Panc1 (cell line): Measurements from ENCODE around the gene KIF12. TPM values are rescaled to one million over a fixed set of nuclear protein-coding genes. Genes with fewer than 3 reads are reported as not detected.

Experiments used
- ATAC-seq: fragments of 200-7000 bp; cut with Tn5 transposase; 2 replicates; pipeline ENCODE4 v1.9.1; 2020; ENCODE audit warnings: mild to moderate bottlenecking, moderate library complexity
- BruUV-seq: library from RNA; stranded (reverse); fragments of 400-500 nt; replicated peaks from 2 replicates; lab custom pipeline; 2021; lab: Mats Ljungman, UMichigan
- CTCF ChIA-PET: fragments of 300-600 bp; sonication (Branson Sonifier 250); formaldehyde crosslinking; loops from one replicate; lab custom pipeline; 2022; ENCODE audit warnings: antibody characterized with exemption; lab: Charles Lee
- POLR2A ChIA-PET: fragments of 300-600 bp; sonication (Branson Sonifier 250); formaldehyde crosslinking; loops from one replicate; lab custom pipeline; 2022; ENCODE audit warnings: antibody characterized with exemption; lab: Charles Lee
- DNase-seq: peaks from one replicate; pipeline ENCODE4 v3.0.0-alpha.2; 2010; ENCODE audit warnings: low read depth, low spot score
- H3K27ac ChIP-seq: 2 replicates; pipeline ENCODE4 v1.5.1; 2011; ENCODE audit warnings: mild to moderate bottlenecking, low read length, inconsistent platforms
- H3K27me3 ChIP-seq: fragments of 200-500 bp; sonication (Bioruptor generic); 2 replicates; pipeline ENCODE4 v1.6.0; 2014; ENCODE audit warnings: low read length, inconsistent platforms; ENCODE audit not compliant: control insufficient read depth, insufficient read depth
- H3K36me3 ChIP-seq: fragments of 200-500 bp; sonication (Bioruptor generic); 2 replicates; pipeline ENCODE4 v1.5.1; 2014; ENCODE audit warnings: inconsistent platforms, mild to moderate bottlenecking, low read length, moderate library complexity; ENCODE audit not compliant: control insufficient read depth, insufficient read depth
- H3K4me1 ChIP-seq: 2 replicates; pipeline ENCODE4 v1.5.1; 2011; ENCODE audit warnings: inconsistent platforms, mild to moderate bottlenecking, low read length, moderate library complexity; ENCODE audit not compliant: control insufficient read depth, insufficient read depth
- H3K4me3 ChIP-seq, 2 experiments: 2 replicates each; pipeline ENCODE4 v1.5.1; 2011 to 2012; ENCODE audit warnings: low read depth in 2 of 2, low read length in 2 of 2, mild to moderate bottlenecking in 2 of 2, inconsistent platforms in 1 of 2, moderate library complexity in 1 of 2
- H3K9me3 ChIP-seq: fragments of 200-500 bp; sonication (Bioruptor generic); 2 replicates; pipeline ENCODE4 v1.5.1; 2014; ENCODE audit warnings: low read depth, mild to moderate bottlenecking, inconsistent platforms, low read length, moderate library complexity; ENCODE audit not compliant: control insufficient read depth, insufficient read depth
- POLR2AphosphoS5 ChIP-seq: IDR thresholded peaks from 2 replicates; pipeline ENCODE4 v1.6.1; 2012; ENCODE audit warnings: mild to moderate bottlenecking, low read depth, low read length, moderate library complexity
- SIN3A ChIP-seq: IDR thresholded peaks from 2 replicates; pipeline ENCODE4 v1.6.1; 2012; ENCODE audit warnings: low read depth, mild to moderate bottlenecking, low read length, moderate library complexity, borderline replicate concordance; ENCODE audit not compliant: insufficient read depth
- TCF7L2 ChIP-seq: IDR thresholded peaks from 2 replicates; pipeline ENCODE4 v1.6.1; 2011; ENCODE audit warnings: mild to moderate bottlenecking, low read depth, low read length, inconsistent platforms
- in situ Hi-C: cut with HindIII; loops from 2 replicates; pipeline ENCODE4 v1.10.0; 2016; ENCODE audit warnings: low sequenced_read_pairs, low pct_unique_long_range_greater_than_20kb
- intact Hi-C: fragments of 100-400 bp; cut with micrococcal nuclease; formaldehyde crosslinking; loops from one replicate; pipeline ENCODE4 v1.10.0; 2022; ENCODE audit not compliant: unreplicated experiment
- total RNA-seq: library from RNA; stranded (reverse); gene quantifications from one replicate; pipeline ENCODE4 v1.2.1, GENCODE V29; 2021; ENCODE audit not compliant: unreplicated experiment
- TF ChIP-seq, protein P1 (sequence below): fragments of 450-650 bp; IDR thresholded peaks from 2 replicates; pipeline ENCODE4 v1.5.1; 2017; ENCODE audit warnings: mild to moderate bottlenecking
- TF ChIP-seq, protein P2 (sequence below), 2 experiments: IDR thresholded peaks; 2 replicates each; pipeline ENCODE4 v1.6.1; 2011 to 2012; ENCODE audit warnings: low read depth in 2 of 2, control low read depth in 1 of 2, low read length in 1 of 2, mild to moderate bottlenecking in 1 of 2, moderate library complexity in 1 of 2; ENCODE audit not compliant: insufficient read depth in 1 of 2

The KIF12 gene
- total RNA-seq, 1 experiment from 2014 or later = 0.87 TPM

DNA sequence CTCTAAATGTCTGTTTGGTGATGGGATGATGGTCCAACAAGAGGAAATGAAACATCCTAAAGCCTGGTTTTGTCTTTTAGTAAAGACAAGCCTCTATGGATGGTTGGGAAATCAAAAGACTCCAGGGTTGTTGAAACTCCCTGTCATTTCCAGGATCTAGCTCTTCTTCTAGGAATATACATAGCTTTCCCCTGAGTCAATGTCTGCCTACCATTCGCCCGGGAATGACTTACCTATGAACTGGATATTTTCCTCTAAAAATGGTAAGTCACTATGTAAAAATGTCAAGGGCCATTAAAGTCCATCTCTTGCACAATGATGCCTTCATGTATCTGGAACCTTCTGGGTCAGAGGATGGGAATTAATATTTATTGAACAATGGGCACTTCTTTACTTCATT is 11.1 kb upstream of the KIF12 start:
- ChIA-PET CTCF (interaction anchor here (0.6 kb wide), 1 partner anchor 174 kb away, joined by 10 read pairs; no protein-coding TSS in a partner anchor), POLR2A (no interaction called here)

DNA sequence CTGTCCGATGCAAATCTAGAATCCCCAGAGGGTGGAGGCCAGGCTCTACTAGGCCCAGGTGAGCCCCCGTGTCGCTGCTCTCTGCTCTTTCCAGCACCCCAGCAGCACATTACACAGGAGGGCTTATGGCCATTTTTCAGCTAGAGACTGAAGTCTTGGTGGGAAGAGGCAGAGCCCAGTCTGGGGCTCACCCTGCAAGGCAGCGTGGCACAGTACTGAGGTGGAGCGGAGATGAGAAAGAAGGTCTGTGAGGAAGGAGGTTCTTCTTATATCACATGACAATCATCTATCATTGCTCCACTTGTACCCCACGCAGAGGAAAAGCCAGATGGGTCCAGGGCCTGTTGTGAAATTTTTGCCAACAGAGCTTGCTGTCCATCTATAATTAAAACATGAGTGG is 10.0 kb upstream of the KIF12 start:
- no peaks in the 10 kb centered on the region for H3K4me1 ChIP-seq
- ChIA-PET POLR2A (no interaction called here), CTCF (no interaction called here)
- in situ Hi-C loops (no loop called here), intact Hi-C loops (loop anchor here (5.0 kb wide), 1 partner anchor 43 kb away; no protein-coding TSS in a partner anchor)
- no peaks in the 10 kb centered on the region for H3K9me3 ChIP-seq
- TF ChIP-seq, protein P1, sequence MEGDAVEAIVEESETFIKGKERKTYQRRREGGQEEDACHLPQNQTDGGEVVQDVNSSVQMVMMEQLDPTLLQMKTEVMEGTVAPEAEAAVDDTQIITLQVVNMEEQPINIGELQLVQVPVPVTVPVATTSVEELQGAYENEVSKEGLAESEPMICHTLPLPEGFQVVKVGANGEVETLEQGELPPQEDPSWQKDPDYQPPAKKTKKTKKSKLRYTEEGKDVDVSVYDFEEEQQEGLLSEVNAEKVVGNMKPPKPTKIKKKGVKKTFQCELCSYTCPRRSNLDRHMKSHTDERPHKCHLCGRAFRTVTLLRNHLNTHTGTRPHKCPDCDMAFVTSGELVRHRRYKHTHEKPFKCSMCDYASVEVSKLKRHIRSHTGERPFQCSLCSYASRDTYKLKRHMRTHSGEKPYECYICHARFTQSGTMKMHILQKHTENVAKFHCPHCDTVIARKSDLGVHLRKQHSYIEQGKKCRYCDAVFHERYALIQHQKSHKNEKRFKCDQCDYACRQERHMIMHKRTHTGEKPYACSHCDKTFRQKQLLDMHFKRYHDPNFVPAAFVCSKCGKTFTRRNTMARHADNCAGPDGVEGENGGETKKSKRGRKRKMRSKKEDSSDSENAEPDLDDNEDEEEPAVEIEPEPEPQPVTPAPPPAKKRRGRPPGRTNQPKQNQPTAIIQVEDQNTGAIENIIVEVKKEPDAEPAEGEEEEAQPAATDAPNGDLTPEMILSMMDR = no peak
- TF ChIP-seq TCF7L2 = no peak
- TF ChIP-seq SIN3A = no peak
- TF ChIP-seq, protein P2, sequence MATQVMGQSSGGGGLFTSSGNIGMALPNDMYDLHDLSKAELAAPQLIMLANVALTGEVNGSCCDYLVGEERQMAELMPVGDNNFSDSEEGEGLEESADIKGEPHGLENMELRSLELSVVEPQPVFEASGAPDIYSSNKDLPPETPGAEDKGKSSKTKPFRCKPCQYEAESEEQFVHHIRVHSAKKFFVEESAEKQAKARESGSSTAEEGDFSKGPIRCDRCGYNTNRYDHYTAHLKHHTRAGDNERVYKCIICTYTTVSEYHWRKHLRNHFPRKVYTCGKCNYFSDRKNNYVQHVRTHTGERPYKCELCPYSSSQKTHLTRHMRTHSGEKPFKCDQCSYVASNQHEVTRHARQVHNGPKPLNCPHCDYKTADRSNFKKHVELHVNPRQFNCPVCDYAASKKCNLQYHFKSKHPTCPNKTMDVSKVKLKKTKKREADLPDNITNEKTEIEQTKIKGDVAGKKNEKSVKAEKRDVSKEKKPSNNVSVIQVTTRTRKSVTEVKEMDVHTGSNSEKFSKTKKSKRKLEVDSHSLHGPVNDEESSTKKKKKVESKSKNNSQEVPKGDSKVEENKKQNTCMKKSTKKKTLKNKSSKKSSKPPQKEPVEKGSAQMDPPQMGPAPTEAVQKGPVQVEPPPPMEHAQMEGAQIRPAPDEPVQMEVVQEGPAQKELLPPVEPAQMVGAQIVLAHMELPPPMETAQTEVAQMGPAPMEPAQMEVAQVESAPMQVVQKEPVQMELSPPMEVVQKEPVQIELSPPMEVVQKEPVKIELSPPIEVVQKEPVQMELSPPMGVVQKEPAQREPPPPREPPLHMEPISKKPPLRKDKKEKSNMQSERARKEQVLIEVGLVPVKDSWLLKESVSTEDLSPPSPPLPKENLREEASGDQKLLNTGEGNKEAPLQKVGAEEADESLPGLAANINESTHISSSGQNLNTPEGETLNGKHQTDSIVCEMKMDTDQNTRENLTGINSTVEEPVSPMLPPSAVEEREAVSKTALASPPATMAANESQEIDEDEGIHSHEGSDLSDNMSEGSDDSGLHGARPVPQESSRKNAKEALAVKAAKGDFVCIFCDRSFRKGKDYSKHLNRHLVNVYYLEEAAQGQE (IDR thresholded peaks at IDR 0.05; ENCODE audit: insufficient read depth in 1 of 2, low read depth in 2 of 2, low read length in 1 of 2) = no peak
- no peak overlapping the region for H3K4me3 ChIP-seq
- H3K36me3 ChIP-seq = no peaks in the 10 kb centered on the region
- H3K27ac ChIP-seq = no peak overlapping the region
- peaks cover 5% of the 10 kb centered on the region for H3K27me3 ChIP-seq
- ATAC-seq = no peak
- no TSS peak for BruUV-seq
- DNase-seq = no peak

More for the DNA sequence above, 11.1 kb upstream of the KIF12 start:
- H3K9me3 ChIP-seq = no peaks in the 10 kb centered on the region
- in situ Hi-C loops (no loop called here), intact Hi-C loops (no loop called here)
- no peak overlapping the region for H3K27ac ChIP-seq
- H3K27me3 ChIP-seq = peaks cover 2% of the 10 kb centered on the region
- H3K4me1 ChIP-seq = no peaks in the 10 kb centered on the region
- DNase-seq = no peak
- no peak for TF ChIP-seq TCF7L2
- TF ChIP-seq, protein P2 (IDR thresholded peaks at IDR 0.05; ENCODE audit: insufficient read depth in 1 of 2, low read depth in 2 of 2, low read length in 1 of 2) = no peak
- no peak for TF ChIP-seq POLR2AphosphoS5
- TF ChIP-seq SIN3A = no peak
- TF ChIP-seq, protein P1 = no peak
- BruUV-seq = no TSS peak
- ATAC-seq = no peak
- H3K4me3 ChIP-seq = no peak overlapping the region
- no peaks in the 10 kb centered on the region for H3K36me3 ChIP-seq
